IMR-90 (cell line): Measurements from ENCODE around the gene RAI1. TPM values are rescaled to one million over a fixed set of nuclear protein-coding genes. Genes with fewer than 3 reads are reported as not detected.

Source experiments
- ATAC-seq: fragments of 200-7000 bp; cut with Tn5 transposase; 2 replicates; pipeline ENCODE4 v1.9.1; 2020; ENCODE audit warnings: low read depth, mild to moderate bottlenecking, moderate library complexity
- BruUV-seq: library from RNA; stranded (reverse); fragments of 400-500 nt; replicated peaks from 2 replicates; lab custom pipeline; 2021; lab: Mats Ljungman, UMichigan
- CTCF ChIA-PET: fragments of 300-600 bp; formaldehyde crosslinking; extraction: SDS; loops from one replicate; lab custom pipeline; 2021; ENCODE audit warnings: antibody characterized with exemption; lab: Yijun Ruan, JAX
- POLR2A ChIA-PET: fragments of 300-600 bp; sonication (Branson Sonifier 250); formaldehyde crosslinking; loops from one replicate; lab custom pipeline; 2022; ENCODE audit warnings: antibody characterized with exemption; ENCODE audit not compliant: unreplicated experiment; lab: Charles Lee
- DNase-seq: peaks from one replicate; pipeline ENCODE4 v3.0.0; 2013
- H2AFZ ChIP-seq: replicated peaks from 2 replicates; pipeline ENCODE3; 2013; ENCODE audit warnings: low read length, mild to moderate bottlenecking; ENCODE audit not compliant: poor library complexity
- H2AK5ac ChIP-seq: 2 replicates; pipeline ENCODE4 v1.6.1; 2013; ENCODE audit warnings: low read depth, low read length, inconsistent platforms
- H2AK9ac ChIP-seq: replicated peaks from 2 replicates; pipeline ENCODE3; 2013; ENCODE audit warnings: mild to moderate bottlenecking, low read depth, low read length, moderate library complexity; ENCODE audit not compliant: poor library complexity
- H2BK120ac ChIP-seq: 2 replicates; pipeline ENCODE4 v1.6.1; 2013; ENCODE audit warnings: low read depth, low read length, inconsistent platforms
- H2BK15ac ChIP-seq: 3 replicates; pipeline ENCODE4 v1.6.1; 2013; ENCODE audit warnings: low read depth, low read length, inconsistent platforms
- H2BK20ac ChIP-seq: 2 replicates; pipeline ENCODE4 v1.6.1; 2013; ENCODE audit warnings: low read depth, mild to moderate bottlenecking, inconsistent platforms, low read length, moderate library complexity
- H2BK5ac ChIP-seq: 2 replicates; pipeline ENCODE4 v1.6.1; 2013; ENCODE audit warnings: mild to moderate bottlenecking, low read depth, low read length, inconsistent platforms; ENCODE audit not compliant: poor library complexity, severe bottlenecking
- H3K14ac ChIP-seq: replicated peaks from 2 replicates; pipeline ENCODE4 v1.6.1; 2013; ENCODE audit warnings: low read depth, low read length, inconsistent platforms
- H3K18ac ChIP-seq: 2 replicates; pipeline ENCODE4 v1.6.1; 2013; ENCODE audit warnings: low read depth, low read length, control low read depth
- H3K23ac ChIP-seq: 2 replicates; pipeline ENCODE4 v1.6.1; 2013; ENCODE audit warnings: low read depth, low read length, inconsistent platforms
- H3K27ac ChIP-seq: 2 replicates; pipeline ENCODE4 v1.5.1; 2013; ENCODE audit warnings: mild to moderate bottlenecking, control low read depth, low read length; ENCODE audit not compliant: insufficient read depth
- H3K27me3 ChIP-seq: 2 replicates; pipeline ENCODE4 v1.6.1; 2013; ENCODE audit warnings: low read length; ENCODE audit not compliant: control insufficient read depth, insufficient read depth
- H3K36me3 ChIP-seq: 2 replicates; pipeline ENCODE4 v1.6.1; 2013; ENCODE audit warnings: low read length, mixed read lengths; ENCODE audit not compliant: control insufficient read depth, insufficient read depth
- H3K4ac ChIP-seq: 2 replicates; pipeline ENCODE4 v1.6.1; 2013; ENCODE audit warnings: low read depth, low read length, inconsistent platforms
- H3K4me1 ChIP-seq: 2 replicates; pipeline ENCODE4 v1.6.1; 2013; ENCODE audit warnings: low read length, mixed read lengths; ENCODE audit not compliant: control insufficient read depth, insufficient read depth
- H3K4me2 ChIP-seq: 2 replicates; pipeline ENCODE4 v1.6.1; 2013; ENCODE audit warnings: low read depth, mild to moderate bottlenecking, control low read depth, low read length, moderate library complexity
- H3K4me3 ChIP-seq: 2 replicates; pipeline ENCODE4 v1.5.1; 2013; ENCODE audit warnings: low read depth, mild to moderate bottlenecking, control low read depth, low read length, moderate library complexity; ENCODE audit not compliant: insufficient read depth
- H3K56ac ChIP-seq: 2 replicates; pipeline ENCODE4 v1.6.1; 2013; ENCODE audit warnings: low read length, inconsistent platforms; ENCODE audit not compliant: insufficient read depth; ENCODE audit errors: extremely low read depth
- H3K79me1 ChIP-seq, 2 experiments: 2 replicates each; pipeline ENCODE4 v1.6.1; 2013; ENCODE audit warnings: low read length in 2 of 2, inconsistent platforms in 1 of 2, low read depth in 1 of 2
- H3K9ac ChIP-seq: 2 replicates; pipeline ENCODE4 v1.6.1; 2013; ENCODE audit warnings: low read depth, low read length, control low read depth
- H3K9me1 ChIP-seq: 2 replicates; pipeline ENCODE4 v1.6.1; 2013; ENCODE audit warnings: low read length, inconsistent platforms; ENCODE audit not compliant: insufficient read depth
- H3K9me3 ChIP-seq: 2 replicates; pipeline ENCODE4 v1.6.1; 2013; ENCODE audit warnings: low read length; ENCODE audit not compliant: control insufficient read depth, insufficient read depth
- H4K20me1 ChIP-seq: 2 replicates; pipeline ENCODE4 v1.6.1; 2013; ENCODE audit warnings: low read length, inconsistent platforms; ENCODE audit not compliant: insufficient read depth
- H4K5ac ChIP-seq: 2 replicates; pipeline ENCODE4 v1.6.1; 2013; ENCODE audit warnings: mild to moderate bottlenecking, low read depth, low read length, control low read depth
- H4K8ac ChIP-seq, 2 experiments: 2 replicates each; pipeline ENCODE4 v1.6.1; 2013; ENCODE audit warnings: low read depth in 2 of 2, low read length in 2 of 2, control low read depth in 1 of 2, inconsistent platforms in 1 of 2
- H4K91ac ChIP-seq: 2 replicates; pipeline ENCODE4 v1.6.1; 2013; ENCODE audit warnings: low read depth, low read length, inconsistent platforms; ENCODE audit not compliant: insufficient read depth
- CTCF ChIP-seq: conservative IDR thresholded peaks from 2 replicates; pipeline ENCODE4 v1.5.1; 2012; ENCODE audit warnings: mild to moderate bottlenecking, low read depth, low read length, improper control_type of control experiment
- USF2 ChIP-seq: fragments of 150-350 bp; IDR thresholded peaks from 2 replicates; pipeline ENCODE4 v1.6.1; 2017; ENCODE audit warnings: mild to moderate bottlenecking, antibody characterized with exemption, low read length, low read depth
- WGBS, 2 experiments: methylation state at CpG; one replicate each; pipeline versions ENCODE4 v1.1.5 to v1.1.7; 2013; ENCODE audit warnings: missing lambda C conversion rate in 2 of 2; ENCODE audit not compliant: insufficient read length in 1 of 2; ENCODE audit errors: extremely low coverage in 2 of 2; 5-methylcytosine and 5-hydroxymethylcytosine counted together
- dilution Hi-C: fragments of 300-500 bp; cut with HindIII; formaldehyde crosslinking; loops from one replicate; pipeline ENCODE4 v1.14.3; 2018; ENCODE audit warnings: low sequenced_read_pairs; ENCODE audit not compliant: unreplicated experiment
- in situ Hi-C: fragments of 300-500 bp; cut with MboI; formaldehyde crosslinking; loops from 3 replicates; pipeline ENCODE4 v1.14.3; 2019; ENCODE audit warnings: low sequenced_read_pairs, inconsistent platforms, mixed read lengths
- intact Hi-C: fragments of 100-400 bp; cut with micrococcal nuclease; formaldehyde crosslinking; loops from 2 replicates; pipeline ENCODE4 v1.10.0; 2022
- polyA plus RNA-seq, 3 experiments: library from polyadenylated mRNA; depleted of rRNA; stranded (reverse); fragments of >200 nt; gene quantifications; 2 replicates each; pipeline ENCODE4 v1.2.3, GENCODE V29; 2012; ENCODE audit warnings: low replicate concordance in 1 of 3
- total RNA-seq: library from RNA; depleted of rRNA; stranded (reverse); fragments of >200 nt; gene quantifications from 2 replicates; pipeline ENCODE4 v1.2.3, GENCODE V29; 2012

The RAI1 gene
- total and polyA plus RNA-seq, 2 of the 4 experiments (the other 2 are of a cell fraction) = 1.8 to 10.5 TPM

GRCh38 chr17:17784657-17785267, 103.5 kb downstream of the RAI1 start:
- no peak overlapping the region for H2BK20ac ChIP-seq
- POLR2A ChIA-PET = no interaction called here
- H3K4ac ChIP-seq = no peak overlapping the region
- peak overlapping the region; percentile 26 for H2AFZ ChIP-seq
- no TSS peak for BruUV-seq
- H4K20me1 ChIP-seq = peaks cover 96% of the 10 kb centered on the region
- no peak overlapping the region for H4K5ac ChIP-seq
- H3K27me3 ChIP-seq = no peaks in the 10 kb centered on the region
- no peak overlapping the region for H3K4me2 ChIP-seq
- H3K36me3 ChIP-seq = no peaks in the 10 kb centered on the region; the same call in 1 of the 2 replicates
- DNase-seq = no peak
- in situ Hi-C loops = no loop called here
- TF ChIP-seq USF2 (no peak), CTCF (peak; percentile 30)
- no peak overlapping the region for H3K4me3 ChIP-seq
- H3K9me1 ChIP-seq = peaks cover 4% of the 10 kb centered on the region
- H3K18ac ChIP-seq = no peak overlapping the region
- intact Hi-C loops = loop anchor here (10.0 kb wide), 1 partner anchor 100 kb away; the partner anchor contains the start of gene RAI1
- H2AK9ac ChIP-seq = no peak overlapping the region
- no peak overlapping the region for H3K56ac ChIP-seq
- no peak overlapping the region for H2BK120ac ChIP-seq
- H2BK5ac ChIP-seq = no peak overlapping the region
- CTCF ChIA-PET = no interaction called here
- H3K23ac ChIP-seq = no peak overlapping the region
- peaks cover 12 to 87% of the 10 kb centered on the region in 2 experiments; a peak in 2 of 4 replicates for H3K79me1 ChIP-seq
- no peak overlapping the region for H3K27ac ChIP-seq
- H4K8ac ChIP-seq = no peak overlapping the region
- H3K14ac ChIP-seq = no peak overlapping the region
- 0 out of 2 replicates have a peak, but pooled peaks have one; percentile 9 for ATAC-seq
- no peak overlapping the region for H3K9ac ChIP-seq
- no peaks in the 10 kb centered on the region for H3K9me3 ChIP-seq
- no peak overlapping the region for H4K91ac ChIP-seq
- dilution Hi-C loops = no loop called here
- 63% methylated on average over 3 of the region's 7 CpGs; no CpG with 5 or more reads in 1 of the 2 experiments for WGBS, 2 experiments
- H2AK5ac ChIP-seq = no peak overlapping the region
- H2BK15ac ChIP-seq = no peak overlapping the region
- H3K4me1 ChIP-seq = peaks cover 36% of the 10 kb centered on the region
